Stimulated activated CD4-positive, alpha-beta T cell treated with anti-CD3 and anti-CD28 coated beads, TNF-alpha, amount 100 ng/mL, for 4 hours (primary cell): ENCODE data around the gene SUSD2.
A peak's percentile ranks its signal among the peaks of the same experiment; 100 is the strongest.
"Not testable (repeated sequence)": the region's sequence is repeated elsewhere in the genome, so short reads cannot be mapped to it uniquely, and the experiment has no call there.

Experiments
- DNase-seq, 3 experiments: peaks; one replicate each; pipeline ENCODE4 v3.0.0-alpha.2; 2020; ENCODE audit warnings: low read depth in 3 of 3

SUSD2 gene, protein sequence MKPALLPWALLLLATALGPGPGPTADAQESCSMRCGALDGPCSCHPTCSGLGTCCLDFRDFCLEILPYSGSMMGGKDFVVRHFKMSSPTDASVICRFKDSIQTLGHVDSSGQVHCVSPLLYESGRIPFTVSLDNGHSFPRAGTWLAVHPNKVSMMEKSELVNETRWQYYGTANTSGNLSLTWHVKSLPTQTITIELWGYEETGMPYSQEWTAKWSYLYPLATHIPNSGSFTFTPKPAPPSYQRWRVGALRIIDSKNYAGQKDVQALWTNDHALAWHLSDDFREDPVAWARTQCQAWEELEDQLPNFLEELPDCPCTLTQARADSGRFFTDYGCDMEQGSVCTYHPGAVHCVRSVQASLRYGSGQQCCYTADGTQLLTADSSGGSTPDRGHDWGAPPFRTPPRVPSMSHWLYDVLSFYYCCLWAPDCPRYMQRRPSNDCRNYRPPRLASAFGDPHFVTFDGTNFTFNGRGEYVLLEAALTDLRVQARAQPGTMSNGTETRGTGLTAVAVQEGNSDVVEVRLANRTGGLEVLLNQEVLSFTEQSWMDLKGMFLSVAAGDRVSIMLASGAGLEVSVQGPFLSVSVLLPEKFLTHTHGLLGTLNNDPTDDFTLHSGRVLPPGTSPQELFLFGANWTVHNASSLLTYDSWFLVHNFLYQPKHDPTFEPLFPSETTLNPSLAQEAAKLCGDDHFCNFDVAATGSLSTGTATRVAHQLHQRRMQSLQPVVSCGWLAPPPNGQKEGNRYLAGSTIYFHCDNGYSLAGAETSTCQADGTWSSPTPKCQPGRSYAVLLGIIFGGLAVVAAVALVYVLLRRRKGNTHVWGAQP

DNA sequence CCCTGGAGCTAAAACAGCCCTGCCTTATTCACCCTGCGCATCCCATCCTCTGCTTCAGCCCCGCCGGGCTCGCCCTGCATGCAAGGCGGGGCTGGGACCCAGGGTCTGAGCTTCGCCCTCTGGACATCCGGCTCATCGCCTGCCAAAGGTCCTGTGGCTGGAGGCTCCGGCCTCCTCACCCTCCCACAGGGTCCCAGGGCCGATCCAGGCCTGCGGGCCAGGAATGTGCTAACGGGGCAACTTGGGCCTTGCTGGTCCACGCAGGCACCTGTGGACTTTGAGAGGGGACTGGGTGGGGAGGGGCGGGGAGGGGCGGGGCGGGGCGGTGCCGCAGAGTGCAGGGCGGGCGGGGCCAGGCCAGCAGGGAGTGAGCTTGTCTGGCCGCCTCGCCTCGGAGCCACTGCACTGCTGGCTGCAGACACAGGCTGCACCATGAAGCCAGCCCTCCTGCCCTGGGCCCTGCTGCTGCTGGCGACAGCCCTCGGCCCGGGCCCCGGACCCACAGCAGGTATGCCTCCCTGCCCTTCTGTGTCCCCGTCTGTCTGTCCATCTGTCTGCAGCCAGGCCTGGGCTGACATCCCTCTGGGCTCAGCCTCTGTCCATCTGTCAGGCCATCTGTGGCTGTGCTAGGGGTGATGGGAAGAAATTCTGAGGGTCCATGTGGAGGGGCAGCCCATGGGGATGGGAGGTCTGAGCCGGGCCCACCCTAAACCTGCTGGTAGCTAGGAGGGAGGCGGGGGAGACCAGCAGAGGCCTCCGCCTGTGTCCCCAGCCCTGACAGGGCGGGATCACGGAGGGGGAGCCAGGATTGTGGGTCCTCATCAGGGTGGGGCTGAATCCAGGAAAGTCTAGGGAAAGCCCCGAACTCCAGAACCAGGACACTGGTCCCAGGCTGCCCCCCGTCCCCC is at the start of gene SUSD2:
SUSD2 (plus strand) TSS at position 400 of the 908 bp plus-strand sequence; CDS start at position 433, 33 bp downstream.
- no peak for DNase-seq

DNA sequence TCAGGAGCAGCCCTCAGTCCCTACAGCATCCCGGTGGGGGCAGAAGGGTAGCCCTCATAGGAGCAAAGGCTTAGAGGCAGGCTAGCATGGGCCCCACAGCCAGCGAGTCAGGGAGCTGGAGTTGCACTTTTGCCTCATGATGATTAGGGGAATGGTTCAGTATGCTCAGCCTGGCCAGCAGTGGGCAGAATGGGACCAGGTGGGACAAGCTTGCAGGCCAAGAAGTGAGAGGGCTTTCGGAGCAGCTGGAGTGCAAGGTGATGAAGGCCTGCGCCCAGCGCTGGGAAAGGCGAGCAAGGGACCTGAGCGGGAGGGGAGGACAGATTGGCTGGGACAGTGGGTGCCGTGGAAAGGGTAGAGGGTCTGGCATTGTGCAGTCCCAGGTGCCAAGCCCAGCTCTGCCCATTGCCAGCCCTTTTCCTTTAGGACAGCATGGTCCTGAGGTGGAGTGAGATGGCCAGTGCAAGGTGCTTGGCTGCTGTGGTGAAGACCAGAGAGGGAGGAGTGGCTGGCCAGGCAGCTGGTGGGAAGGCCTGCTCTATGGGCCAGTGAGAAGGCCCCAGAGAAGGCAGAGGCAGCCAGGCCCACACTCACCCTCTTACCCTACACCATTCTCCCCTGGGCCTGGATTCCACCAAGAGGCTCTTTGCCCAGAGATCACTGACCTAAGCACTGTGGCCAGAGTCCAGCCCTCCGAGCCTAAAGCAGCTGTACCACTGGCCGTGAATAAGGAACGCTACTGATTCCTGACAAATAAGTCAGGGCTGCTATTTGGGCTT is 47.9 kb upstream of the SUSD2 start:
- DNase-seq = no peak

DNA sequence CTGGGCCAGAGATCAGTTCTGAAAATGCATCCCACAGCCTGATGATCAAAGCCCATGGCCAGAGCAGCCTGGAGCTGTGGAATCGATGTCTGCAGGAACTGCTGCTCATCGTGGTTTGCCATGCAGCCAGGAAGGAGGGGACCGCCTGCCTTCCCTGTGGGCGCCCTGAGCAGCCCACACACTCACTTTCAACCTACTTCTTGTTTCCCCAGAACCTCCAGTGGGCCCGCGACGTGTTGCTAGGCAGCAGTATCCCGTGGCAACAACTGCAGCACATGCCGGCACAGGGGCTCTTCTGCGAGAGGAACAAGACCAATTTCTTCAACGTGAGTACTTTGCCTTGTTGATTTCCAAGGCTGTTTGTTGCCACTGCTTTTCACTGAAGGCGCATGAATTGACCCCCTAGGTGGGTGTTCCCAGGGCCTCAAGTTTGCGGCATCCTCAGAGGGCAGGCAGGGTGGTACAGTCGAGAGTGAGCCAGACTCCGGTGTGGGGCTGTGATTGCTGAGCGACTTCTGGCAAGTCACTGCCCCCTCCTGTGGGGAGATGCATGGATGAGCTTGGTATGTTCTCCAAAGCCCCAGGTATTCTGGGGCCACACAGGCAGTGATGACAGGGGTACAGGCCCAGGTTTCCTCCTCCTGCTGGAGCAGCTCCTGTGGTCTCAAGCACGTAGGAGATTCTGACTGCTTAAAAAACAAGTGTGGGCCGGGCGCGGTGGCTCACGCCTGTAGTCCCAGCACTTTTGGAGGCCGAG is 47.0 kb upstream of the SUSD2 start:
- DNase-seq = peak; percentile 44 to 77 (median 74)

DNA sequence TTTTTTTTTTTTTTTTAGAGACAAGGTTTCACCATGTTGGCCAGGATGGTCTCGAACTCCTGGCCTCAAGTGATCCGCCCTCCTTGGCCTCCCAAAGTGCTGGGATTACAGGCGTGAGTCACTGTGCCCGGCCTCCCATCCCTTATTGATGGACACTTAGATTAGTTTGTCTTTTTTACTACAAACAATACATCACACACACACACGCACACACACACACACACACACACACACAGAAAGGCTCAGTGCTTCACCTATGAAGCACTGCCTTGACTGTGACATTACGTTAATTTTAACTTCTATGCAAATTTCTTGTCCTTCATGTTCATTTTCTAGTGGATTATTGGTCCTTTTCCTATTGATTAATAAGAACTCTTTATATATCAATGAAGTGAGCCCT is 44.8 kb upstream of the SUSD2 start:
- not testable (repeated sequence) for DNase-seq

DNA sequence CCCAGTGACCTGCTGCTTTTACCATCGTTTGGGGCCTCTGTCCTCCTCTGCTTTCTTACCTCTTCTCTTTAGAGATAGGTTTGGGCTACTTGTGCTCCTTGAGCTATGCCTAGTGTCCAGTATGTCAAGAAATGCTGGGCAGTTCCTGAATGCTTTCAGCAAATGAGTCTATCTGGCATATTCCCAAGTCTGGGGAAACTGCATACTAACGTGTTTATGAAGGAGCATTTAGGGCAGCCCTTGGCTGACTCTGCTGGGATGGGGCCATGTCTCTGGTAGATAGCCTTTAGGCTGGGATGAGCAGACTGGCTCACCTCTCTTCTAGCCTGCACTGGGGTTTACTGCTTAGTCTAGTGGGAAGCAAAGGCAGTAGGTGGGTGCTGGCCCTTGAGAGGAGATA is 43.7 kb upstream of the SUSD2 start:
- DNase-seq = no peak

DNA sequence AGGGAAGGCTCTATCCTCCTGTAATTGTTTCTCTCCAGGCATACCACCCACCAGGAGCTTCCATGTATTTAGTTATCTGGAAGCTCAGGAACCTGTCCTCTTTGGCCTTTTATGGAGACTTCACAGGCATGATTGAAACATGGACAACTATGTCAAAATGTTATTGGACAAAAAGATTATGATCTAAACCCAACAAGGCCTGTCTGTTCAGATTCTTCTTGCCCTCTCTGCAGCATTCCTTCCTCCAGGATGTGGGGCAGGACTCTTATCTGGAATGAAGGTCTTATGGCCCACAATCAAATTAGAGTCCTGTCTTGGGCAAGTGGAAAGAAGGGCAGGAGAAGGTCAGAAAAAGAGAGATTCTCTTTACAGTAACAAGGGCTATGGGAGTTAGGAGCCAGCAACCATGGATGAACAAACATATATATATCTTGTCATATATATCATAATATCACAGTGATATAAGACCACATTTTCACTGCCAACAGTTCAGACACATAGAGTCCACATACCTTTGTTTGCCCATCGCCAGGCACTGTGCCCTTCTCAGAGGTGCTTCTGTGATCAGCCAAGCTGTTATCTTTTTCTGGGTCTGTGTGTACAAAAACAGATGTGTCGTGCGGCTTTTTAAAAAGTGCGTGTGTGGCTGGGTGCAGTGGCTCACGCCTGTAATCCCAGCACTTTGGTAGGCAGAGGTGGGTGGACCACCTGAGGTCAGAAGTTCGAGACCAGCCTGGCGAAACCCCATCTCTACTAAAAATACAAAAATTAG is 42.5 kb upstream of the SUSD2 start:
- DNase-seq = no peak

DNA sequence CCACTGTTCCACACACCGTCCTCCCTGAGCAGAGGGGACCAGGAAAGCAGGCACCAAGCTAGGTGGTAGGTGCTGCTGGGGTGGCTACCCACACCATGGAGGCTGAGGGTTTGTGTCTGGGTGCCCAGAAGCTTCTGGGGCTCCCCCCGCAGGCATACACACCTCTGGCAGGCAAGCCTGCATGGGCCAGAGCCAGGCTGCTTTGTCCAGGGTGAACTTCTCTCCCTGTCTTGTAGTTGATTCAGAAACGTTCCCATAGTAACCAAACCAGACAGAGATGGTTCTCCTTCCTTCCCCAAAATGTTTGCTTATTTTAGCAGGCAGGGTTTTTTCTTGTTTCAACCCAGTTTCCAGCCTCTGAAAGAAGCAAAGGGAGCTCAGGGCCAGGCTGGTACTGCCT is 40.9 kb upstream of the SUSD2 start:
- no peak for DNase-seq

DNA sequence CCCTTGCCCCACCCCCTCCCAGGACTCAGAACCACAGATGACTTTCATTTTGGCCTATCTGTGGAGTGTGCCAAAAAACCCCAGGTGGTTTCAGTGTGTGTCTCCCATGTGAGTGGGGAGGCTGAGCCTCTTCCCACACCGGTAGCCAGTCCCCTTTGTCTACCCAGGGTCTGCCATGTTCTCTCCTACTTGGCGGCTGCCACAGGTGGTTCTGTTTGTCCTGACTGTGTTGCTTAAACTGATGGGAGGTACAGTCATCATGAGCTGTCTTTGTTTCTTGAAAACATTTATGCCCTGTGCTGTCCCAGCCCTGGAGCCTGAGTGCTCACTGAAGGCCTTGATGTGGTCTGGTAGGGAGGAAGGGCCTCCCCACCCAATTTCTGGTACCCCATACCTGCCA is 39.7 kb upstream of the SUSD2 start:
- no peak for DNase-seq

DNA sequence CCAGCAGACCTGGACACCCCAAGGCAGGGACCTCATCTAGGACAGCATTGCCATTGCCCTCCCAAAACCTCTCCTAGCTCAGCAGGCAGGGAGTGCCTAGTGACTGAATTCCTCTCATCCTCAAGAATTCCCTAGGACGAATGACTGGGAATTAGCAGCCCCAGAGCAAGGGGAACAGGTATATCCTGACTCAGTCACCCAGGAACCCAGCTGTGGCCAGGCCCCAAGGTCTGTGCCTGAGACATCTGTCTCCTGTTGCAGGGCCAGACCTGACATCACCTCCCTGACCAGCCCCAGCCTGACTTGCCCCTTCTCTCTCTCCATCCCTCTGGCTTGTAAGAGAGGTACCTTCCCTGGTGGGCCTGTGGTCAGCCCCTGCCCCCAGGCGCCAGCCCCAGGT is 39.0 kb upstream of the SUSD2 start:
- no peak for DNase-seq

DNA sequence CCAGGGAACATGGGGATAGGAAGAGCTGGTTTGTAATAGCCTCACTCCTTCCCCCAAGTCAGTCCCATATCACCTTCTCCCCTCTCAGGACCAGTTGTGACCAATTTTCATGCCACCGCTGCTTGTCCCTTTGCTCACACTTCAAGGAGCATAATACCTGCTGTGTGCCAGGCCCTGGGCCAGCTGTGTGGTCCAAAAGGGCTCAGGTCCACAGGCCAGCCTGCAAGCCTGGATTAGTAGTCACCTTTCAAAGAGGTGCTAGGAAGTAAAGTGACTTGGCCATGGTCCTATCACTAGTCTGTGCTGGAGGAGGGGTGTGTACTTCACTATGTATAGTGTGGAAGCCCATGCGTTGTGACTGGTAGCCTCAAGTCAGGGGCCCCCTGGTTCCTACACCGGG is 38.5 kb upstream of the SUSD2 start:
- DNase-seq = no peak

DNA sequence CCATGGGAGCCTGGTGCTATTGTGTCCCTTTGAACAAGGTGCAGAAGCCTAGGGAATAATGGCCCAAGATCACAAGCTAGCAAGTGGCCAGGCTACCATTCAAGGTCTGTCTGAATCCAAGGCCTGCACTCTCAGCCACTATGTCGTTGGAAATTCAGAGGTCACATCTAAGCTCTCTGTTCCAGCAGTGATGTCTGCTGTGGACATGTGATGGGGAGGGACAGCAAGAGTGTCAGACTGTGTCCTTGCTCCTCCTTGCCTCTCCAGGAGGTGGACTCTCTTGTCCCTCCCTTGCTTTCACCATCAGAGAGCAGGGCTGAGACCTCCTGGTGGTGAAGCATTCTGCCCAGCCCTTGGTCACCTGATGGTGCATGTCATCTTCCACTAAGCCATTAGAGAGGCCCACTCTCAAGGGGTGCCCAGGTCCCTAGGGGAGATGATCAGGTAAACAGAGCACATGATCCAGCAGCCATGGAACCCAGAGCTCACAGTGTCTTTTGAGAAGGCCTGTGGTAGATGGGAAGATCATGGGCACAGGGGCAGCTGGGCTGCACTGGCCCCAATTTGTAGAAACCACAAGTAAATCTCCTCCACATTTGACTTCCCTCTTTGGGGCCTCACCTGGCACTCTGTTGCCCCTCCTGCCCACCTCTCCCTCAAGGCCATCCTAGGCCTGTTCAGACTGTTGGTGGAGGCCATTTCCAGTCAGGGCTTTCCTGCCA is 37.1 kb upstream of the SUSD2 start:
- no peak for DNase-seq

DNA sequence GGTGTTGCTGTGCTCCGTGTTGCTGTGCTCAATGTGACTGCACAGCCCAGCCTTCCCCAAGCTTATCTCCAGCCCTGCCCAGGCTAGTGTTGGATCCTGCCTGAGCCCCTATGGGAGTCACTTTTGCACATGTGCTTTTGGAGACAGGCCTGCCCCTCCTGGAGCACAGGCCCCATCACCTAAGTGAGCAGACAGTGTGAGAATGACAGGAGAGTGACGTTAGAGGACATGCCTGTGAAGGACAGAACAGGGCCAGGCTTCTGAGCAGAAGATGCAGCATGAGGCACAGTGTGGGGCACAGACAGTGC is 36.6 kb upstream of the SUSD2 start:
- no peak for DNase-seq

DNA sequence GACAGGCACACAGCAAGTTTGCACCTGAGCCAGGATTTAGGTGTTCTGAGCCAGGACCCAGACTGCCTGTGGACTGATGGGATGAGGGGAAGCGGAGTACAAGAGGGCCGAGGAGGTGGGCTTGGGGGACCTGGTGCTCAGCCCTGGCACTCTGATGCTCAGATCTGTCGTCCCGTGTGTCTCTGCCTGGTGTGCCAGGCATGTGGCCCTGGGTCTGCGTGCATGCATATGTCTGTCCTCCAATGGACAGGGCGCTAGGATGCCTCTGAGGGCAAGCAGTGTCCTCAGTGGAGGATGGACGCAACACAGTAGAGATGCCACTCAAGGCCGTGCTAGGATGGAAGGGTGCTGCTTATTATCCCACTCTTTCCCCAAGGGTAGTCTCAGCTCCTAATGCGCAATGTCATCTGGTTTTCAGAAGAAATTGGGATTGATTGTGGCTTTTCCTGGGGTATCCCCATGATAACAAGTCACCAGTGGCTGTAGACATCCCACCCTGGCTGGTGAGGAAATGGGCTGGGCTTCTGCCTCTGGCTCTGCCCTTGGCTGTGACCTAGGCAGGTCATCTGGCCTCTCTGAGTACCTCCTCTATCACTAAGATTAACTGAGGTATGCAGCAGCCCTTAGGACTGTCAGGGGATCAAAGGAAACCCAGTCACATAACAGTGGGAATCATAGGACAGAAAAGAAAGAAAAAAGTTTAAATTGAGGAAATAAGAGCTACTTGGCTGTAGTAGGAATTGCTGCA is 35.7 kb upstream of the SUSD2 start:
- no peak for DNase-seq

DNA sequence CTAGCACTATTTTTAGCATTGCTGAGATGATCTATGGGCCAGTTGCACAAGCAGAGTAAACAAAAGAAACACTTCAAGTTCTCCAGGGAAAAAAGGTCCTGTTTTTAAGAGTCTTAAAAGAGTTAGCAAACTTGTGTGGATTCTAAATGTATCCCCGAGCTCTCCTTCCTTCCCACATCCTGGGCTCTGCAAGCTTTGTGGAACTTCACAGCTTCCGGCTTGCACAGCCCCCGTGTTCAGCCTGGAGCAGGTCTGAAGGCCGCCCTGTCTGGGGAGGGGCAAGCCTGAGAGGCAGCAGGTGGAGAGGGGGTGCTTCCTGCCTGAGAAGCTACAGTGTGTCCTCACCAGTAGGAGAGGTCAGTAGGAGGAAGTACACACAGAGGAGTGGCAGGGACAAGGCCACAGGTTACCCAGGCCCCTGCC is 35.1 kb upstream of the SUSD2 start:
- no peak for DNase-seq

DNA sequence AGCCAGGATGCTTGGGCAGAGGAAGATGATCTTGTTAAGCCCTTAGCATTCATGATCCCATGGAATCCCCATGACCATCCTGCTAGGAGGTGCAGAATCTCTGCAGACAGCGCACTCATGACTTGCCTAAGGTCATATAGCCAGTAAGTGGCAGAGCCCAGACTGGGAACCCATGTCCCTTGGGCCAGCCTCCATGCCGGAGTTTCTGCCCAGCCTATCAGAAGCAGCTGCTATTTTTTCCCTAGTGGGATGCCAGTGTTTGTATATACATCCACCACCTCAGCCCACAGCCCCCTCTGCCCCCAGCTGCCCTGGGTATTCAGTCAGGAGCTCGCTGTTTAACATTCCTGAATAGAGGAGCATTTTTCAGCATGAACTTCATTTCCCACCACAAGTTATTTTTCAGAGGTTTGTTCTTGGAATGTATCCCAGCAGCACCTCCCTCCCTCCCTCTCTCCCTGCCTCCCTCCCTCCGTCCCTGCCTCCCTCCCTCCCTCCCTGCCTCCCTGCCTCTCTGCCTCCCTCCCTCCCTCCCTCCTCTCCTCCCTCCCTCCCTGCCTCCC is 34.4 kb upstream of the SUSD2 start:
- no peak for DNase-seq

DNA sequence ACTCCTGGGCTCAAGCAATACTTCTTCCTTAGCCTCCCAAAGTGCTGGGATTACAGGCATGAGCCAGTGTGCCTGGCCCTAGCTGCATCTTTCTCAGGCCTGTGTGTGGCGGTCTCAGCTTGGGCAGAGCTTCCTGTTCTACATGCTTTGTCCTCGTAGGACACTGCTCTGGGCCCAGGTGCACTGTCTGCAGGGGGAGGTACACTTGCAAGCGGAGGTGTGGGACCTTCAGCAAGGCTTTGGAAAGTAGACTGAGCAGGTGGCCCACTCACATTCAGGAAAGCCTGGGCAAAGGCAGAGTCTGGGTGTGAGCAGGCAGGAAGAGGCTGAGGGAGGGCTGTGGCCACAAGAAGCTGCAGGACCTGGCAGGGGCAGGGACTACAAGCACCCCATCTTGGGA is 33.6 kb upstream of the SUSD2 start:
- no peak for DNase-seq

DNA sequence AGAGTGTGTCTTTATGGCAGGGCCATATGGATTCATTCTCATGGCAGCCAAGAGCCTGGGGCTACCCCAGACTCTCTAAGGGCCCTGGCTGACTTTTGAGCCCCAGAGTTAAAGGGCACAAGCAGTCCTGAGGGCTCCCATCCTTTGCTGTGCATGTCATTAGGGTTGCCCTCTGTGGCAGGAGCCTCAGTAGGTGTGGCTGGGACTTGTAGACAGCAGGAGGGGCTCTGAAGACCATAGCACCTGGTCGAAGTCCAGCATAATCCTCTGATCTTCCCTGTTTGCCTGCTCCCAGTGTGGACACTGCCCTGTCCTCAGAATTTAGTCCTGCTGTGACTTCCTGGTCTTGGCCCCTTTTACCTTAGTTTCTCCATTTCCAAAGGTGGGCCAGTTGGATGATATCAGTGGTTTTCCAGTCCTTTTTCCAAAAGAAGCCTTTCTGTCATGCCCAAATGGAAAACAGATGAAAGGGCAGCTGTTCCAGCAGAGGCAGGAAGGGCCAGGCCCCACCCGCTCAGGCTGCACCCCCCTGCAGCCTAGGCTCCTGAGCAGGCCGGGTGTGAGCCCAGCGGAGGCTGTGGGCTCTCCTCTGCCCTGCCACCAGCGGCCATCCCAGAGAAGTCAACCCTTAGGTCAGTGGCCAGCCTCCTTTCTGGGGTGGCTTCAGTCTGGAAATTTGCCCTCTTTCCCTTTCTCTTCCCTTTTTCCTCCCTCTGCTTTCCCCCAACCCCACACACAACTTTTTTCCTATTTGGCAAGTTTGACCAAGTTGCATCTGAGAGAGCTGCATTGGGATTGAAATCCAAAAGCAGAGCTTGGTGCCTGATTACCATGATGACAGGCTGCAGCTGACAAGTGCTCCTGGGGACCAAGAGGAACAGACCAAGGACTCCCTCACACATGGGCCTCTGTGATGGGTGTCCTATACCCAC is 32.8 kb upstream of the SUSD2 start:
- DNase-seq = no peak
